H1 (cell line): ENCODE data around the gene TNIK. TPM values are rescaled to one million over a fixed set of nuclear protein-coding genes. Genes with fewer than 3 reads are reported as not detected.

ENCODE experiments used
- CHD1 ChIP-seq: IDR thresholded peaks from 2 replicates; pipeline ENCODE4 v1.6.1; 2012; ENCODE audit warnings: low read depth, low read length, improper control_type of control experiment
- POU5F1 ChIP-seq: IDR thresholded peaks from 2 replicates; pipeline ENCODE4 v1.6.1; 2011; ENCODE audit warnings: low read depth, mild to moderate bottlenecking, low read length, moderate library complexity
- RBBP5 ChIP-seq: IDR thresholded peaks from 2 replicates; pipeline ENCODE4 v1.7.1; 2012; ENCODE audit warnings: low read depth, mild to moderate bottlenecking, inconsistent platforms, low read length, moderate library complexity, borderline replicate concordance
- SIN3A ChIP-seq, 2 experiments: IDR thresholded peaks in 1 of 2; conservative IDR thresholded peaks in 1 of 2; 2 replicates each; pipeline ENCODE4 v1.6.1; 2011 to 2012; ENCODE audit warnings: low read length in 2 of 2, improper control_type of control experiment in 1 of 2, low read depth in 1 of 2, mild to moderate bottlenecking in 1 of 2
- polyA plus RNA-seq, 7 experiments: library from polyadenylated mRNA; depleted of rRNA in 3 of 7; stranded (reverse) in 5 of 7; unstranded in 2 of 7; fragments of >200 nt in 5 of 7; fragments of 200-250 nt in 2 of 7; gene quantifications; 1 replicate in 5 of 7; 2 replicates in 1 of 7; 4 replicates in 1 of 7; pipeline versions ENCODE4 v1.2.1 to v1.2.3, GENCODE V29; 2011 to 2013; ENCODE audit warnings: missing spikeins in 2 of 7, mixed read lengths in 2 of 7
- total RNA-seq: library from RNA; stranded (reverse); fragmentation: NEBNext Ultra II Directional; extraction: Animal tissue kit (Norgen Biotek cat#: 25700); gene quantifications from 2 replicates; pipeline ENCODE4 v1.2.1, GENCODE V29; 2021

TNIK gene
- total and polyA plus RNA-seq, 2 of the 8 experiments (the other 6 are each of a cell fraction or from before 2014, with no cell fraction given) = 7.4 to 42.0 TPM

DNA sequence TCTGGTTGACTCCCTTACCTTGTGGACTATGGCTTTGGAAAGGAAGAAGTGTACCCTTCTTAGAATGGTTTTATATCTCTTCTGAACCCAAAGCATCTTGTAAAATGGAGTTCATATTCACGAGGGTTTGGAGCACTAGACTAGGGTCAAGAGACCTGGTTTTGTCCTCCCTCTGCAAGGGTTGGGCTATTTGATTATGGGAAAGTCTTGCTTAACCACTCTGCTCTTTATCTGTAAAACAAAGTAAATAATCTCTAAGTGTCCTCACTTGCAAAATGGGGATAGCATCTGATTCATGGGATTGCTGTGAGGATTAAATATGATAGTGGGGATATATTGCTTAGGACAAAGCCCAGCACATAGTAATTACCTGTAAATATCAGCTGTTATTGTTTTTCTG lies 415.8 kb downstream of the TNIK start (continued):
- no peak for TF ChIP-seq RBBP5
- TF ChIP-seq CHD1 = no peak
- no peak for TF ChIP-seq SIN3A (conservative IDR thresholded peaks at IDR 0.05 in 1 of 2, IDR thresholded peaks at IDR 0.05 in 1 of 2; ENCODE audit: low read depth in 1 of 2, low read length in 2 of 2)
- no peak for TF ChIP-seq POU5F1
